ENCODE results near the gene SDC1. TPM values are rescaled to one million over a fixed set of nuclear protein-coding genes. Genes with fewer than 3 reads are reported as not detected.

The SDC1 gene
- total RNA-seq, 6 experiments from 2014 or later: 260 to 452 (median 415) TPM

- H3K4me1 ChIP-seq: peaks cover 0 to 43% (median 24%) of the 10 kb centered on the region in 4 donors
- no peak overlapping the region for H3K4me3 ChIP-seq
- DNase-seq (no peak), ATAC-seq (no peak)
- intact Hi-C loops (cut with DNase I): no loop called here
- H3K9me3 ChIP-seq: no peaks in the 10 kb centered on the region
- H3K27ac ChIP-seq: no peak overlapping the region
- H3K27me3 ChIP-seq: no peaks in the 10 kb centered on the region
- no peak for TF ChIP-seq POLR2A (IDR thresholded peaks at IDR 0.05)
- TF ChIP-seq CTCF (IDR thresholded peaks at IDR 0.05): no peak
- whole genome bisulfite sequencing (ENCODE audit: insufficient coverage, low coverage, low lambda C conversion rate, missing lambda C conversion rate): 85% methylated on average over 3 of the region's 3 CpGs
- no peaks in the 10 kb centered on the region for H3K36me3 ChIP-seq
Observed at GRCh38 chr2:20175931-20176330, 49.0 kb downstream of the SDC1 start.

- intact Hi-C loops (cut with DNase I): no loop called here
- no peak for TF ChIP-seq POLR2A (IDR thresholded peaks at IDR 0.05)
- TF ChIP-seq CTCF (IDR thresholded peaks at IDR 0.05): no peak
- H3K36me3 ChIP-seq: no peaks in the 10 kb centered on the region
- no peaks in the 10 kb centered on the region for H3K27me3 ChIP-seq
- peaks cover 0 to 39% (median 19%) of the 10 kb centered on the region in 4 donors for H3K4me1 ChIP-seq
- 74% methylated on average over 3 of the region's 8 CpGs for WGBS (ENCODE audit: insufficient coverage, low coverage, low lambda C conversion rate, missing lambda C conversion rate)
- ATAC-seq (no peak), DNase-seq (no peak)
- H3K9me3 ChIP-seq: no peaks in the 10 kb centered on the region
- H3K27ac ChIP-seq: no peak overlapping the region
- no peak overlapping the region for H3K4me3 ChIP-seq
Observed at GRCh38 chr2:20175267-20175666, 49.7 kb downstream of the SDC1 start.

GRCh38 chr2:20174410-20174809 lies 50.5 kb downstream of the SDC1 start:
- Histone ChIP-seq H3K4me1 (peaks cover 0 to 31% (median 15%) of the 10 kb centered on the region in 4 donors), H3K36me3 (no peaks in the 10 kb centered on the region), H3K27me3 (no peaks in the 10 kb centered on the region), H3K4me3 (no peak overlapping the region), H3K27ac (no peak overlapping the region), H3K9me3 (no peaks in the 10 kb centered on the region)
- intact Hi-C loops (cut with DNase I): no loop called here
- 100% methylated on average over 2 of the region's 2 CpGs for WGBS (ENCODE audit: insufficient coverage, low coverage, low lambda C conversion rate, missing lambda C conversion rate)
- DNase-seq (no peak), ATAC-seq (no peak)
- TF ChIP-seq POLR2A (IDR thresholded peaks at IDR 0.05) (no peak), CTCF (IDR thresholded peaks at IDR 0.05) (no peak)

GRCh38 chr2:20173496-20174402 lies 51.2 kb downstream of the SDC1 start:
- 84% methylated on average over 5 of the region's 14 CpGs for whole genome bisulfite sequencing (ENCODE audit: insufficient coverage, low coverage, low lambda C conversion rate, missing lambda C conversion rate)
- Histone ChIP-seq H3K27me3 (no peaks in the 10 kb centered on the region), H3K4me3 (no peak overlapping the region), H3K4me1 (peaks cover 0 to 24% (median 10%) of the 10 kb centered on the region in 4 donors), H3K9me3 (no peaks in the 10 kb centered on the region), H3K36me3 (no peaks in the 10 kb centered on the region), H3K27ac (no peak overlapping the region)
- ATAC-seq (peak; percentile 5 to 25 (median 12)), DNase-seq (no peak)
- intact Hi-C loops (cut with DNase I): no loop called here
- TF ChIP-seq POLR2A (IDR thresholded peaks at IDR 0.05): no peak
- TF ChIP-seq CTCF (IDR thresholded peaks at IDR 0.05): no peak

Data from right lobe of liver (tissue), 6 donors.